Activated T-cell treated with anti-CD3 and anti-CD28 coated beads, Interleukin-2, amount 50 U/mL, for 1 hour (primary cell): ENCODE data around the gene EPHB1.
"Not testable (repeated sequence)": the region's sequence is repeated elsewhere in the genome, so short reads cannot be mapped to it uniquely, and the experiment has no call there.

Source experiments
- DNase-seq: peaks from one replicate; pipeline ENCODE4 v3.0.0-alpha.2; 2020

The EPHB1 gene

GRCh38 chr3:135014566-135014965 lies 219.5 kb downstream of the EPHB1 start:
- no peak for DNase-seq

- no peak for DNase-seq
Observed at GRCh38 chr3:135017003-135017893, 222.2 kb downstream of the EPHB1 start.

- no peak for DNase-seq
Observed at GRCh38 chr3:135018149-135018923, 223.3 kb downstream of the EPHB1 start.

- no peak for DNase-seq
Observed at GRCh38 chr3:135020181-135020580, 225.1 kb downstream of the EPHB1 start.

- no peak for DNase-seq
Observed at GRCh38 chr3:135023996-135024658, 229.1 kb downstream of the EPHB1 start.

- not testable (repeated sequence) for DNase-seq
Observed at GRCh38 chr3:135030768-135031615, 235.9 kb downstream of the EPHB1 start.

GRCh38 chr3:135033737-135034136 lies 238.7 kb downstream of the EPHB1 start:
- DNase-seq = no peak

GRCh38 chr3:135034291-135034768 lies 239.3 kb downstream of the EPHB1 start:
- no peak for DNase-seq

GRCh38 chr3:135034891-135035440 lies 239.9 kb downstream of the EPHB1 start:
- no peak for DNase-seq

GRCh38 chr3:135038186-135038585 lies 243.1 kb downstream of the EPHB1 start:
- no peak for DNase-seq

GRCh38 chr3:135039536-135039935 lies 244.5 kb downstream of the EPHB1 start:
- not testable (repeated sequence) for DNase-seq

- DNase-seq = no peak
Observed at GRCh38 chr3:135040321-135041240, 245.5 kb downstream of the EPHB1 start.

GRCh38 chr3:135041601-135042000 lies 246.5 kb downstream of the EPHB1 start:
- no peak for DNase-seq

GRCh38 chr3:135047061-135047460 lies 252.0 kb downstream of the EPHB1 start:
- no peak for DNase-seq

- no peak for DNase-seq
Observed at GRCh38 chr3:135050536-135050935, 255.5 kb downstream of the EPHB1 start.

GRCh38 chr3:135051409-135051973 lies 256.4 kb downstream of the EPHB1 start:
- no peak for DNase-seq

GRCh38 chr3:135055449-135055848 lies 260.4 kb downstream of the EPHB1 start:
- DNase-seq = no peak

GRCh38 chr3:135056084-135056730 lies 261.1 kb downstream of the EPHB1 start:
- DNase-seq = no peak

- DNase-seq = no peak
Observed at GRCh38 chr3:135056733-135057310, 261.8 kb downstream of the EPHB1 start.

GRCh38 chr3:135057996-135058395 lies 262.9 kb downstream of the EPHB1 start:
- DNase-seq = no peak
